Measurements from ENCODE around the gene PHF13.
"Not testable (repeated sequence)": the region's sequence is repeated elsewhere in the genome, so short reads cannot be mapped to it uniquely, and the experiment has no call there.

The PHF13 gene

GRCh38 chr1:6592865-6593593, 20.5 kb upstream of the PHF13 start:
- no peaks in the 10 kb centered on the region for H3K4me1 ChIP-seq (ENCODE audit: insufficient read depth, low read length)
- H3K9ac ChIP-seq (ENCODE audit: low read depth, low read length) = no peak overlapping the region
- no peaks in the 10 kb centered on the region for H3K9me3 ChIP-seq (ENCODE audit: control insufficient read depth, insufficient read depth, low read length)
- no peaks in the 10 kb centered on the region; the same call in none of the 2 replicates for H3K36me3 ChIP-seq (ENCODE audit: insufficient read depth, low read length)

- Histone ChIP-seq H3K36me3 (ENCODE audit: insufficient read depth, low read length) (no peaks in the 10 kb centered on the region; the same call in none of the 2 replicates), H3K9ac (ENCODE audit: low read depth, low read length) (no peak overlapping the region), H3K9me3 (ENCODE audit: control insufficient read depth, insufficient read depth, low read length) (no peaks in the 10 kb centered on the region), H3K4me1 (ENCODE audit: insufficient read depth, low read length) (no peaks in the 10 kb centered on the region)
Observed at GRCh38 chr1:6593810-6594209, 19.7 kb upstream of the PHF13 start.

GRCh38 chr1:6594977-6595740, 18.4 kb upstream of the PHF13 start:
- no peaks in the 10 kb centered on the region for H3K4me1 ChIP-seq (ENCODE audit: insufficient read depth, low read length)
- no peaks in the 10 kb centered on the region; the same call in none of the 2 replicates for H3K36me3 ChIP-seq (ENCODE audit: insufficient read depth, low read length)
- H3K9ac ChIP-seq (ENCODE audit: low read depth, low read length) = no peak overlapping the region
- H3K9me3 ChIP-seq (ENCODE audit: control insufficient read depth, insufficient read depth, low read length) = no peaks in the 10 kb centered on the region

GRCh38 chr1:6596351-6596750, 17.2 kb upstream of the PHF13 start:
- Histone ChIP-seq H3K36me3 (ENCODE audit: insufficient read depth, low read length) (no peaks in the 10 kb centered on the region; the same call in none of the 2 replicates), H3K9ac (ENCODE audit: low read depth, low read length) (no peak overlapping the region), H3K4me1 (ENCODE audit: insufficient read depth, low read length) (no peaks in the 10 kb centered on the region), H3K9me3 (ENCODE audit: control insufficient read depth, insufficient read depth, low read length) (no peaks in the 10 kb centered on the region)

DNA sequence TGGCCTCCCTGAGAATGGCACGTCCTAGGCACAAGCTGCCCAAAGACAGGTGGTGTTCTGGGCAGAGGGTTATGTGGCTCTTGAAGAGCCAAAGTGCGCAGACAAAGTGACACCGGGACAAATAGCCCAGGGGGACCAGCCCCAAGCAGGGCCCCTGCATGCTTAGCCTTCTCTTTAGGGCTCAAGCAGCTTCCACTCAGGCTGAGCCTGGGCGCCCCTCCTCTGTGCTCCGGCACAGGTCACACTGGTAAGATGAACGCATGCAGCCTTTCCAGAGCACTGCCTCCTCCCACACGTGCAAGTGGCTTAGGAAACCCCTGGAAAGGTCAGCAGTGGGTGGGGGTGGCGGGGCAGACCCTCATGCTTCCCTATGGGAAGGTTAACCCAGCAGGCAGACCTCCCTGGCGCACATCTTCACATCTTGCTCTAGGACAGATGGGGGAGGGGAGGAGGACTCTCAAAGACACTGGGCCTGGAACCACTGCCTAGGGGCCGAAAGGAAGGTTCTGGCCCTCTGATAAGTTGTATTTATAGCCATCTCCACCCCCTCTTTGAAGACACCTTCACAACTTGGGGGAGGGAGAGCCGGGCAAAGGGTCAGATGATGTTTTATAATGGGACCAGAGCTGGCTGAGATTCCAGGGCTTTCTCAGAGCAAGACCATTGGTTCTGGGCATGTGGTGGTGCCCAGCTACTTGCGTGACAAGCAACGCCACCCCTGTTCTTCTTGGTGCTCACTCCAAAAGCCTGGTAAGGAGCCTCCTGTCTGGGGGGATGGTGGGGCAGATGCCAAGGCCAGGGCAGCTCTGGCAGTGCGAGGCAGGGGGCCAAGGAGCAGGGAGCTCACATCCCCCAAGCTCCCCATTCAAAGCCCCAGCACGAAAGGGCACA, 16.4 kb upstream of the PHF13 start:
- H3K4me1 ChIP-seq (ENCODE audit: insufficient read depth, low read length) = no peaks in the 10 kb centered on the region
- H3K9ac ChIP-seq (ENCODE audit: low read depth, low read length) = no peak overlapping the region
- H3K36me3 ChIP-seq (ENCODE audit: insufficient read depth, low read length) = no peaks in the 10 kb centered on the region; the same call in none of the 2 replicates
- no peaks in the 10 kb centered on the region for H3K9me3 ChIP-seq (ENCODE audit: control insufficient read depth, insufficient read depth, low read length)

GRCh38 chr1:6597777-6598131, 15.8 kb upstream of the PHF13 start:
- Histone ChIP-seq H3K4me1 (ENCODE audit: insufficient read depth, low read length) (no peaks in the 10 kb centered on the region), H3K36me3 (ENCODE audit: insufficient read depth, low read length) (no peaks in the 10 kb centered on the region; the same call in none of the 2 replicates), H3K9ac (ENCODE audit: low read depth, low read length) (no peak overlapping the region), H3K9me3 (ENCODE audit: control insufficient read depth, insufficient read depth, low read length) (no peaks in the 10 kb centered on the region)

GRCh38 chr1:6599141-6599975, 14.2 kb upstream of the PHF13 start:
- H3K4me1 ChIP-seq (ENCODE audit: insufficient read depth, low read length) = no peaks in the 10 kb centered on the region
- no peak overlapping the region for H3K9ac ChIP-seq (ENCODE audit: low read depth, low read length)
- H3K36me3 ChIP-seq (ENCODE audit: insufficient read depth, low read length) = no peaks in the 10 kb centered on the region; the same call in none of the 2 replicates
- no peaks in the 10 kb centered on the region for H3K9me3 ChIP-seq (ENCODE audit: control insufficient read depth, insufficient read depth, low read length)

GRCh38 chr1:6599991-6600390, 13.5 kb upstream of the PHF13 start:
- H3K9me3 ChIP-seq (ENCODE audit: control insufficient read depth, insufficient read depth, low read length); H3K36me3 ChIP-seq (ENCODE audit: insufficient read depth, low read length); H3K4me1 ChIP-seq (ENCODE audit: insufficient read depth, low read length): not testable (repeated sequence)
- peak overlapping the region; percentile 92; the same call in 1 of the 2 replicates for H3K9ac ChIP-seq (ENCODE audit: low read depth, low read length)

- Histone ChIP-seq H3K9me3 (ENCODE audit: control insufficient read depth, insufficient read depth, low read length) (no peaks in the 10 kb centered on the region), H3K36me3 (ENCODE audit: insufficient read depth, low read length) (no peaks in the 10 kb centered on the region; the same call in none of the 2 replicates), H3K9ac (ENCODE audit: low read depth, low read length) (peak overlapping the region; percentile 92), H3K4me1 (ENCODE audit: insufficient read depth, low read length) (no peaks in the 10 kb centered on the region)
Observed at GRCh38 chr1:6600410-6601048, 13.0 kb upstream of the PHF13 start.

DNA sequence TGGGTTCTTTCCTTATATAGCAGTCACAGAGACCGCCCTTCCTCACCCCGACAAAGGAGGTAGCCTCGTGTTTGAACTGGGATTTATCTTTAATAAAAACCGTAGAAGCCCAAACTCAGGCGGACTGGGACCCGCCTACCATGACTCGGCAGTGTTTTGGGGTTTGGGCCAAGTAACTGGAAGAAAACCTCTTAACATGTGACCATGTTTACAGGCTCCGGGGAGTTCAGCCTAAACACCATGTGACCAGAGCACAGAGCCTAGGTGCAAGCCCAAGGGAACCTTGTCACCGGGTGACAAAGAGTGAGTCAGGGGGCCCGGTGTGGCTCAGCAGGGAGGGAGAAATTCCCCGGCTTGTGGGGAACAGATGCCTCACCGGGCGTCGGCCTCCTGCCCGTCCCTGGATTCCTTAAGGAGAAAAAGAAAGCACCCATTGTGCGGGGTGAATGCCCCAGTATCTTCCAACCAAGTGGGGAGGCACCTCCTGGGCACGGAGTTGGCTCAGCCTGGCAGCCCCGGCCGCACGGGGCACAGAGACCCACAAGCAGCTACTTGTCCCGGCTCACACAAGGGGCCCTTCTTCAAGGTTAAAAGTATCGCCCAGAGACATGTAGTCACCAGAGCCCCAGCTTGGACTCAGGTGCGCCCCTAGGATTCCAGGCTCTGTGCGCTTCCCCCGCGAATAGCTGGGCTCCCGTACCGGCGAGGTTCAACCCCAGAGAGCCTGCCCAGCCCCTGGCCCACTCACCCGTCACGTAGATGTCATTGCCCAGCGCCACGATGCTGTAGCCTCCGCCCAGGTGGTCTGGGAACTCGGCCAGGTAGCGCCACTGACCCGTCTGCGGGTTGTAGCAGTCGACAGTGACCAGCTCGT, 12.2 kb upstream of the PHF13 start:
- H3K9me3 ChIP-seq (ENCODE audit: control insufficient read depth, insufficient read depth, low read length) = no peaks in the 10 kb centered on the region
- H3K4me1 ChIP-seq (ENCODE audit: insufficient read depth, low read length) = no peaks in the 10 kb centered on the region
- peak overlapping the region; percentile 92 for H3K9ac ChIP-seq (ENCODE audit: low read depth, low read length)
- no peaks in the 10 kb centered on the region; the same call in none of the 2 replicates for H3K36me3 ChIP-seq (ENCODE audit: insufficient read depth, low read length)

GRCh38 chr1:6601923-6602668, 11.4 kb upstream of the PHF13 start:
- Histone ChIP-seq H3K4me1 (ENCODE audit: insufficient read depth, low read length) (no peaks in the 10 kb centered on the region), H3K36me3 (ENCODE audit: insufficient read depth, low read length) (no peaks in the 10 kb centered on the region; the same call in 1 of the 2 replicates), H3K9me3 (ENCODE audit: control insufficient read depth, insufficient read depth, low read length) (no peaks in the 10 kb centered on the region), H3K9ac (ENCODE audit: low read depth, low read length) (peak overlapping the region; percentile 92)

- Histone ChIP-seq H3K9ac (ENCODE audit: low read depth, low read length) (peak within 1 kb of the TSS; percentile 92), H3K36me3 (ENCODE audit: insufficient read depth, low read length) (no peaks in the 10 kb centered on the region; the same call in 1 of the 2 replicates), H3K4me1 (ENCODE audit: insufficient read depth, low read length) (no peaks in the 10 kb centered on the region), H3K9me3 (ENCODE audit: control insufficient read depth, insufficient read depth, low read length) (no peaks in the 10 kb centered on the region)
Observed at GRCh38 chr1:6602669-6603237, 10.8 kb upstream of the PHF13 start, which contains the start of gene KLHL21. TSS of gene KLHL21 (minus strand) at chr1:6602869. CDS start at chr1:6602817, 52 bp downstream.

All from ES-I3 (cell line).